MG63 (cell line): ENCODE measurements around the gene DIS3L2. TPM values are rescaled to one million over a fixed set of nuclear protein-coding genes. Genes with fewer than 3 reads are reported as not detected.

ENCODE experiments used
- DNase-seq: peaks from one replicate; pipeline ENCODE4 v3.0.0-alpha.2; 2020
- H3K27me3 ChIP-seq: fragments of 250-450 bp; sonication (Bioruptor Pico); 2 replicates; pipeline ENCODE4 v1.5.1; 2020; ENCODE audit warnings: mild to moderate bottlenecking, moderate library complexity
- H3K36me3 ChIP-seq: fragments of 250-450 bp; sonication (Bioruptor Pico); 2 replicates; pipeline ENCODE4 v1.5.1; 2020; ENCODE audit warnings: mild to moderate bottlenecking, moderate library complexity
- H3K4me3 ChIP-seq: fragments of 250-450 bp; sonication (Bioruptor Pico); 2 replicates; pipeline ENCODE4 v1.5.1; 2020; ENCODE audit warnings: mild to moderate bottlenecking, moderate library complexity
- H3K9me3 ChIP-seq: fragments of 250-450 bp; sonication (Bioruptor Pico); 2 replicates; pipeline ENCODE4 v1.5.1; 2020; ENCODE audit warnings: mild to moderate bottlenecking, moderate library complexity
- total RNA-seq: library from RNA; depleted of rRNA; stranded (reverse); fragments of >200 nt; shearing (Covaris generic); gene quantifications from 2 replicates; pipeline ENCODE4 v1.2.3, GENCODE V29; 2014; ENCODE audit warnings: low replicate concordance

DIS3L2 gene
- total RNA-seq, 1 experiment from 2014 or later, result 17.2 TPM

GRCh38 chr2:232260075-232260474, 298.6 kb downstream of the DIS3L2 start:
- Histone ChIP-seq H3K36me3 (no peaks in the 10 kb centered on the region; the same call in none of the 2 replicates), H3K4me3 (no peak overlapping the region), H3K27me3 (no peaks in the 10 kb centered on the region), H3K9me3 (no peaks in the 10 kb centered on the region)
- DNase-seq, result peak; percentile 69

GRCh38 chr2:232261776-232262175, 300.3 kb downstream of the DIS3L2 start:
- DNase-seq, result no peak
- Histone ChIP-seq H3K36me3 (no peaks in the 10 kb centered on the region; the same call in none of the 2 replicates), H3K27me3 (no peaks in the 10 kb centered on the region), H3K4me3 (no peak overlapping the region), H3K9me3 (no peaks in the 10 kb centered on the region)

DNA sequence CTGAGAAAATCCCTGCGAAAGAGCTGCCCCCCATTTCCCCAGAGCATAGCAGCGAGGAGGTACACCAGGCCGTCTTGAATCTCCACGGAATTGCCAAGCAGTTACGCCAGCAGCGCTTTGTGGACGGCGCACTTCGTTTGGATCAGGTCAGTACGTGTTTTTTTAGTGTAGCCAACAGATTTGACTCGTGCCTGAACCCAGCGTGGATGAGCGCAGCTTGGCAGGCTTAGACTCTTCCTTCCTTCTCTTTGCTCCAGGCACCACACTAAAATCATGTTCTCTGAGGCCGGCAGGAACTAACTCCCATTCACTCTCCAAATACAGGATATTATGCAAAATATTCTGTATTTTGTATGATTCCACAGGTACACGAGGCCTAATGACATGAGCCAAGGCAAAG, 301.8 kb downstream of the DIS3L2 start:
- no peaks in the 10 kb centered on the region for H3K27me3 ChIP-seq
- H3K36me3 ChIP-seq, result no peaks in the 10 kb centered on the region; the same call in none of the 2 replicates
- no peak overlapping the region for H3K4me3 ChIP-seq
- no peaks in the 10 kb centered on the region for H3K9me3 ChIP-seq
- DNase-seq, result no peak

GRCh38 chr2:232264081-232264480, 302.6 kb downstream of the DIS3L2 start:
- no peaks in the 10 kb centered on the region for H3K9me3 ChIP-seq
- H3K36me3 ChIP-seq, result no peaks in the 10 kb centered on the region; the same call in none of the 2 replicates
- H3K27me3 ChIP-seq, result no peaks in the 10 kb centered on the region
- no peak for DNase-seq
- H3K4me3 ChIP-seq, result no peak overlapping the region

GRCh38 chr2:232265329-232265728, 303.8 kb downstream of the DIS3L2 start:
- H3K27me3 ChIP-seq, result no peaks in the 10 kb centered on the region
- H3K36me3 ChIP-seq, result no peaks in the 10 kb centered on the region; the same call in none of the 2 replicates

GRCh38 chr2:232268636-232269165, 307.2 kb downstream of the DIS3L2 start:
- Histone ChIP-seq H3K9me3 (no peaks in the 10 kb centered on the region), H3K27me3 (no peaks in the 10 kb centered on the region), H3K36me3 (peaks cover 2% of the 10 kb centered on the region), H3K4me3 (no peak overlapping the region)
- no peak for DNase-seq

More at GRCh38 chr2:232265329-232265728, 303.8 kb downstream of the DIS3L2 start:
- H3K9me3 ChIP-seq, result no peaks in the 10 kb centered on the region
- DNase-seq, result no peak
- H3K4me3 ChIP-seq, result no peak overlapping the region

GRCh38 chr2:232269867-232270266, 308.4 kb downstream of the DIS3L2 start:
- peaks cover 2% of the 10 kb centered on the region for H3K36me3 ChIP-seq
- no peak overlapping the region for H3K4me3 ChIP-seq
- no peaks in the 10 kb centered on the region for H3K27me3 ChIP-seq
- DNase-seq, result no peak
- H3K9me3 ChIP-seq, result no peaks in the 10 kb centered on the region

- H3K36me3 ChIP-seq, result peaks cover 8% of the 10 kb centered on the region
- no peaks in the 10 kb centered on the region for H3K27me3 ChIP-seq
- no peak for DNase-seq
- H3K9me3 ChIP-seq, result peaks cover 3% of the 10 kb centered on the region
- no peak overlapping the region for H3K4me3 ChIP-seq
These were observed 312.6 kb downstream of the DIS3L2 start for GRCh38 chr2:232273903-232274643.

- Histone ChIP-seq H3K9me3 (peaks cover 3% of the 10 kb centered on the region), H3K4me3 (no peak overlapping the region), H3K27me3 (no peaks in the 10 kb centered on the region), H3K36me3 (peaks cover 8% of the 10 kb centered on the region)
- no peak for DNase-seq
These were observed 314.2 kb downstream of the DIS3L2 start for GRCh38 chr2:232275670-232276069.

GRCh38 chr2:232276084-232276732, 314.7 kb downstream of the DIS3L2 start:
- Histone ChIP-seq H3K27me3 (no peaks in the 10 kb centered on the region), H3K4me3 (no peak overlapping the region), H3K9me3 (peaks cover 3% of the 10 kb centered on the region), H3K36me3 (peaks cover 8% of the 10 kb centered on the region)
- DNase-seq, result no peak

DNA sequence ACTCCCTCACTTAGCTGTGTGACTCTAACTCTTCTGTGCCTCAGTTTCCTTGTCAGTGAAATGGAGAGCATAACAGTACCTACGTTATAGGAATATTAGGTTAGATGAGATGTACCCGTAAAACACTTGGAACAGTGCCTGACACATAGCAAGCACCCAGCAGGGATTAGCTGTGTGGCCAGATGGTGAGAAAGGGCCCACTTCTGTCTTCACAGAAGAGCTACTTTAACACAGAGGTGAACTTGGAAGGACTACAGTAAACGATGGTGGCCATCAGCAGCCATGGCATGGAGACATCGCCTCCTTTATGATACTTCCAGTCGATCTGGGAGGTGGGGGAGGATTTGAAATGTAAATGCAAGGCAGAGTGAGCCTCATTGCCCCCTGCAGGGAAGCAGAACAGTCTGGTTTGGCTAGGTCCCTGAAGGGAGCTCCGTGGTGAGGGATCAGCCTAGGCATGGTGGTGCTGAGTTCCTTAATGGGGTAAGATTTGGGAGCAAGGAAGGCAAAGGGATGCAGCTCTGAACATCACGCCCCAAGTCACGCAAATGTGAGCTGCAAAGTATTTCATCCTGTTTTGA, 315.3 kb downstream of the DIS3L2 start:
- H3K4me3 ChIP-seq, result no peak overlapping the region
- H3K27me3 ChIP-seq, result no peaks in the 10 kb centered on the region
- peaks cover 3% of the 10 kb centered on the region for H3K9me3 ChIP-seq
- DNase-seq, result no peak
- peaks cover 7% of the 10 kb centered on the region for H3K36me3 ChIP-seq

GRCh38 chr2:232278534-232278933, 317.0 kb downstream of the DIS3L2 start:
- peaks cover 3% of the 10 kb centered on the region for H3K9me3 ChIP-seq
- no peak overlapping the region for H3K4me3 ChIP-seq
- DNase-seq, result no peak
- no peaks in the 10 kb centered on the region for H3K27me3 ChIP-seq
- peaks cover 6% of the 10 kb centered on the region for H3K36me3 ChIP-seq

- H3K27me3 ChIP-seq, result no peaks in the 10 kb centered on the region
- peaks cover 3% of the 10 kb centered on the region for H3K9me3 ChIP-seq
- no peak for DNase-seq
- H3K4me3 ChIP-seq, result no peak overlapping the region
- peaks cover 6% of the 10 kb centered on the region for H3K36me3 ChIP-seq
These were observed 318.8 kb downstream of the DIS3L2 start for GRCh38 chr2:232280341-232280740.

GRCh38 chr2:232281858-232282507, 320.5 kb downstream of the DIS3L2 start:
- Histone ChIP-seq H3K9me3 (peaks cover 3% of the 10 kb centered on the region), H3K4me3 (no peak overlapping the region), H3K36me3 (peaks cover 6% of the 10 kb centered on the region), H3K27me3 (no peaks in the 10 kb centered on the region)
- no peak for DNase-seq

DNA sequence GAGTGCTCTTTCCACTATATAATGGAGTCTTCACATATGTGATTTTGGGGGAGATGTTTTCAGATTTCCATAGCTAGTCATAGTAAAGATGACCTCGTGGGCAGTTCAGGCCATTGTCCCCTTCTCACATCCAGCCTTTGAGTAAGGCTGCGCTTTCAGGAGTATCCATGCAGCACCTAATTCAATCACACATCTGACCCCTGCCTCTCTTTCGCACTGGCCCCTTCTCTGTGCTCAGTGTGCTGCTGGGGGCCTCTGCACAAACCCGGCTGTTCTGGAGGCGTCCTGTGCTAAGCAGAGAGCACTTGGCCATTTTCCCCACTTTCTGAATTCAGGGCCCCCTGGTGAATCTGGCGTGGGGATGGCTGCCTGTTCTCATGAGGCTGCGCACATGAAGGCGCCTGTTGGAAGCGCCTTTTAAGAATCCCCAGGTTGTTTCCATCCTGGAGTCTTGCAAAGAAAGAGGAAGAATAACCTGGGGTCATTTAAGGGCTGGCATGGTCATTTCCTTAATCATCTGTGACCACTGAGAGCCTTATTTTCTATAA, 321.1 kb downstream of the DIS3L2 start:
- Histone ChIP-seq H3K4me3 (no peak overlapping the region), H3K9me3 (peaks cover 3% of the 10 kb centered on the region), H3K27me3 (no peaks in the 10 kb centered on the region), H3K36me3 (peaks cover 6% of the 10 kb centered on the region)
- DNase-seq, result no peak

DNA sequence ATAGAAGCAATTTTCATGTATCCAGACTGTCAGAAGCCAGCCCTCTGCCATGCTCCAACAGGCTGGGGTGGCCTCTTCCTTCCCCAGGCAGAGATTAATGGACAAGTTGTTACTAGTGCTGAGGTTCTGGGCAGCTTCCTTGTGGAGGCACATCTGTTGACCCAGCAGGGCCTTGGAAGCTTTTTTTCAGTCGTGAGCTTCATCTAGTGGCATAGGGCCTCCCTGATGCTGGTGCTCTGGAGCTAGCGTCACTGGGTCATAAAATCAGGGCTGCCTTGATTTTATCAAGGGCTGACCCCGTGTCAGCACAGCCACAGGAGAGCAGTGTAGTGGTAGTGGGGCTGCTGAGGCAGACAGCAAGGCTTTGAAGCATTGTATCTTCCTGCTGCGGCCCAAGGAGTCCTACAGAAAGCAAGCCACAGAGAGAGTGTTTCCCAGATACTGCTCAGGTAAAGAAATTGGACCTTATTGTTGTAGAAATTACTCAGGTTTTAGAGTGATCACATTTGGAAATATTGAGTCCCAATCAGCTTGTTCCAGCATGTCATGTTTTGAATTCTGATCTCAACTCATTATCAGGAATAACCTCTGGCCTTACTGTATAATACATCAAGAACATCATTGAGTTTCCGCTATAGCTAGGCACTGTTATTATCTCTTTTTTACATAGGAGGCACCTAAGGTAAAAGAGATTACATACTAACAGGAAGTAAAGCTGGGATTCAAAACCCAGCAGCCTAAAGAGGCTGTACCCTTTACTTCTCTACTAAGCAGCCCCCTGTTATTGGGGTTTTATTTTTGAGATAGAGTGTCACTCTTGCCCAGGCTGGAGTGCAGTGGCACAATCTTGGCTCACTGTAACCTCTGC, 324.7 kb downstream of the DIS3L2 start:
- Histone ChIP-seq H3K9me3 (no peaks in the 10 kb centered on the region), H3K27me3 (no peaks in the 10 kb centered on the region), H3K36me3 (no peaks in the 10 kb centered on the region), H3K4me3 (no peak overlapping the region)
- no peak for DNase-seq
